Pons (tissue), 1 donor: ENCODE results near the gene ZCCHC7.
"Not testable (repeated sequence)": the region's sequence is repeated elsewhere in the genome, so short reads cannot be mapped to it uniquely, and the experiment has no call there.

Experiments used
- DNase-seq: peaks from one replicate; pipeline ENCODE4 v3.0.0-alpha.2; 2016; ENCODE audit warnings: low spot score

Gene ZCCHC7

DNA sequence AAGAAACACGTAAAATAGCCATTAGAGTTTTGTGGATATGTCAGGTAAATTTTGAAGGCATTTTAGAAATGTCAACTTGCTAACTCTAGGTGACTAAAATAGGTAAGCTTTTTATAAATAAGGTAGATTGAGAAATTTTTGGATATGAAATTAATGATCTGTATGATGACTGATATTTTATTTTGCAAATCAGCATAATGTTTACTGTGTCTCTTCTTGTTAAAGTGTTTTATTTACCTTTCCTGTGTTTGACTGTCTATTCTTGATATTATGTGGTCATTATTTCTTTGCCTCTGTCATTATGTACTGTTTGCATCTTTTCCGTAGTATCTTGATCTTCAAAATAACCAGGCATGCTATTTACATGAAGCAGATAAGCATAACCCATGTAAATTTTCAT lies 58.4 kb downstream of the ZCCHC7 start:
- no peak for DNase-seq

GRCh38 chr9:37179576-37179975 lies 59.2 kb downstream of the ZCCHC7 start:
- no peak for DNase-seq

DNA sequence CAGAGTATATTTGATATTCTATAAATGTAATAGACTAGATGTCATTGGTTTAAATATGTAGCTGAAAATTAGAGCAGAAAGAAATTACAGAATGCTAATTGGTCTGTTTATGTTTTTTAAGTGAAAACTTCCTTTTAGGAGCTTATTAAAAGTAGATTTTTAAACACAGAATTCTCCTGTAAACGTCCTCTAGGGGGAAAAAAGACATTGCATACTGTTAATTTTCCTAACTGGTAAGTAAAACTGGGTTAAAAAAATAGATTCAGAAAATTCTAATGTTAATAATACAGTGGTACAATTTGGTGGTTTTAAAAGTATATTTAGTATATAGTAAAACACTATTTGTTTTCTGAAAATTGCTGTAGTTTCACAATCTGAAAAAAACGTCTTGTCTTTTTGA lies 59.8 kb downstream of the ZCCHC7 start:
- no peak for DNase-seq

DNA sequence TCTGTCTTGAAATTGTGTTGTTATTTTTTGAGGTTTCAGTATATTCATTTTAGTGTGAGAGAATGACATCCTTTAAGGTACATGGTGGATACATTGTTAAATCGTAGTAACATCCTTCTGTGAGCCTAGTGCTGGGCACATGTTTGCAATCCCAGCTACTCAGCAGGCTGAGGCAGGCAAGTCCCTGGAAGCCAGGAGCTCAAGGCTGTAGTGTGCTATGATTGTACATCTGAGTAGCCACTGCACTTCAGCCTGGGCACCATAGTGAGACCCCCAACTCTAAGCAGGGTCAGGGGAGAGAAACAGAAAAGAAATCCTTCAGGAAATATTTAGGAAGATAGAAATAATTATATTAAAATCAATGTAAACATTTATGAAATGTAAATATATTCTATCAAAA lies 62.3 kb downstream of the ZCCHC7 start:
- no peak for DNase-seq

GRCh38 chr9:37184905-37185867 lies 64.8 kb downstream of the ZCCHC7 start:
- DNase-seq: no peak

DNA sequence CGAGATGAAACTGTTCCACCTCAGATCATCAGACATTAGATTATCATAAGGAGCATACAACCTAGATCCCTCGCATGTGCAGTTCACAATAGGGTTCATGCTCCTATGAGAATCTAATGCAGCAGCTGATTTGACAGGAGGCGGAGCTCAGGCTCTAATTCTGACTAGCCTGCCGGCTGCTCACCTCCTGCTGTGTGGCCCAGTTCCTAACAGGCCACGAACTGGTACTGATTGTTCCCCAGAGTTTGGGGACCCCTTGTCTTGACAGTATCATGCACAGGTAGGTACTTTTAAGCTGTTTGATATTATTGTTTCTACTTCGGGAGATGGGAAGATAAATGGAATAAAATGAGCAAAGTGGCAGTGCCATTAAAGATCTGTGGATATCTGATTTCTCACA lies 66.9 kb downstream of the ZCCHC7 start:
- no peak for DNase-seq

DNA sequence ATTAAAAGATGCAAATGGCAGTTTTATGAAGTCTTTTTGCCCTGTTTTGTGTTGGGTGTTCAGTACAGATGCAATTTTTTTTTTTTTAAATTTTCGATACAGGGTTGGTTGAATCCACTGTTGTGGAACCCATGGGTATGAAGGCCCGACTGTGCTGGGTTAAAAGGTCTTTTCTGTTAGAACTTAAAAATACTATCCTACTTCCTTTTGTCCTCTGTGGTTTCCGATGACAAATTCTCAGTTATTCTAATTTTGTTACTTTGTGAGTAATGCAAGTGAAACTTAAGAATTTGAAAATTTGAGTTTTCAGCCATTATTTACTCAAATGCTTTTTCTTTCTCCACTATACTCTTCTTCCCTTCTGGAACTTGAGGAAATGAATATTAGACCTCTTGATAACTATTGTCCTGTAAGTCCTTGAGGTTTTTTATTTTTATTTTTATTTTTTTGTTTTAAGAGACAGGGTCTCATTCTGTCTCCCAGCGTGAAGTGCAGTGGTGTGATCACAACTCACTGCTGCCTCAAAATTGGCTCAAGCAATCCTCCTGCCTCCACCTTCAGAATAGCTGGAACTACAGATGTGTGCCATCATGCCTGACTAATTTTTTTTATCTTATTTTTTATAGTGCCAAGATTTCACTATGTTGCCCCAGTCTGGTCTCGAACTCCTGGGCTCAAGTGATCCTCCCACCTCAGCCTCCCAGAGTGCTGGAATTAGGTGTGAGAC lies 67.5 kb downstream of the ZCCHC7 start:
- no peak for DNase-seq

GRCh38 chr9:37190739-37191138 lies 70.4 kb downstream of the ZCCHC7 start:
- not testable (repeated sequence) for DNase-seq

DNA sequence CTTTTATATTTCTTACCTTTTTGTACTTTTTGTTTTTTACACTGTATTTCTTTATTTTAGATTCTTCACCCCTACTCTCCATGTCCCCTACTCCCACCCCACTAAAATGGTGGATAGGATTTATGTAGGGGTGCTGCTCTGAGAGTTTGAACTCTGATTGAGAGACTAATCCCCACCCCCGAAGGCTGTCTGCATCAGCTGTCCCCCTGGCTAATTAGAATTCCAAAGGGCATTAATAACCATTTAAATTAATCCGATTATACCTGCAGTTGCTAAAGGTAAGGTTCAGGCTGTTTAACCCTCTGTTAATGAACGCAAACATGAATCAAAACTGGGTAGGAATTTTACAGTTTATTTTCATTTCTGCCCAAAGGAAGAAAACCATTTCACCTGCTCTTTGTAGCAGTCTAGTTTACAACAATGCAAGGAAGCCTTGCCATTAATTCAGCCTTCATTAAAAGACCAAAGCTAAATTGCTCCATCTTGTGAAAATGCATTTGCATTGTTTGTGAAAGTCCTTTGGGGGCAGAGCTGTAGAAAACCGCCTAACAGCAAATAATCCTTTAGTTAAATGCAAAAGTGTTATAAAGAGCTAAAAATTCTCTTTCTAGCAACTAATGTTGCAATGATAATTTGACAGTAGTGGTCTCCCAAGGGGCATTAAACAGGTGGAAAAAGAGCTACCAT lies 71.2 kb downstream of the ZCCHC7 start:
- DNase-seq: no peak

- DNase-seq: no peak
Measured at GRCh38 chr9:37192803-37193202, 72.4 kb downstream of the ZCCHC7 start.

DNA sequence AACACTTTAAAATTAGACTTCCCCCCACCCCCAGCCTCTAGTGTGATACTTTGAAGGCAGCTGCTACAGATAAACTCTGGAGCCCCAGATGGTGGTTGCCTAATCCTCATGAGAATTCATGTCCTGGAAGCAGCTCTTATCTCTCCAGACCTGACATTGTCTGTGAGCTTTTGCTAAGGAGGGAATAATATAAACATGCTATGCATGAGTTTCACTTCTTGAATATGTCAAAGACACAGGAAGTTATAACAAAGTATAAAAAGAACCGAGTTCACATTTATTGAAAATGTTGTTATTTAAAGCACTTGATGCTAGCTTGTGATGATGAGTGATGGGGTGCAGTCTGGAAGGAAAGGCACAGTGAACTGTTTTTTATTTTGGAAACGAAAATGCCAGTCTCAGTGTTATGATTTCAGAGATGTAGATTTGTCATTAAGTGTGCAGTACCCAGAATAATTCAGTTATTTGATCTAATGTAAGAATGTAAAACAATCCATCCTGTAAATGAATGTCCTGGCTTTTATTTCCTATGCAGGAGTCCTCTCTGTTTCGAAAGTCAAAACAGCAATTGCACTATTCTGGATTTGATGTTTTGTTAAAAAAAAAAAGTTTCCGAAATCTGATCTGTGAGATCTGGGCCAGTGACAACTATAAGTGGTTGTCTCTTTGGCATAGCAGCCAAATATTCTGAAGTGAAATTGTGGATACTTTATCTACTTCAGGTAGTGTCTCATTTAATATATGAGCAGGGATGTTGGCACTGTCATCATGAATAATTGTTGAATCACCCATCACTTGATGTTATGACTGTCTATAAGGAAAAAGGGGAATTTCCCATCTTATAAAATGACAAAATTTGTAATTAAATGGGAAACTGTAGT lies 77.0 kb downstream of the ZCCHC7 start:
- peak; percentile 10 for DNase-seq

- DNase-seq: no peak
Measured at GRCh38 chr9:37198039-37198729, 77.8 kb downstream of the ZCCHC7 start.

GRCh38 chr9:37198831-37199230 lies 78.5 kb downstream of the ZCCHC7 start:
- no peak for DNase-seq

DNA sequence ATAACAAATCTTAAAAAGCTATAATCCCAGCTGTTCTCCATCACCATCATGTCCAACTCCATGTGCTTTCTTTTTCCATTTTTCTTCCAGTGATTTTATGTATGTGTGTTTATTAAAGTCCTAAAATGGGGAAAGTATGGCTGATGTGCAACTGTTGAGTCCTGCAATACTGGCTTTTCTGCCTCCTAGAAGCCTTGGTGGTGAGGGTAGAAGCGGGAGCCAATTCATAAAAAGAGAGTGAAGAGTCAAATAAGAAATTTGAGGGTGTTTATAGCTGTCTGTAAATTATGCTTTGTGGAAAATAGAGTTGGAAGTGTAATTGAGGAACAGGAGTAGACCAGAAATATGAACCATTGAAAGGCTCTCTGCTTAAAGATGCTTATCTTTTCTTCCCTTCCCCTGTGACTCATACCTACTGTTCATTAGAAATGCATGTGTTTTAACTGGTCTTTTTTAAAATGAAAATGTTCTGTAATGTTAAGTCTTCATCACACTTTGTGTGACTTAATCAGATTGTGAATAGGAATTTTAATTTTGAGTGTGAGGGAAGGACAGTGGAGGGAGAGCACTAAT lies 80.1 kb downstream of the ZCCHC7 start:
- no peak for DNase-seq

- DNase-seq: no peak
Measured at GRCh38 chr9:37201581-37201980, 81.2 kb downstream of the ZCCHC7 start.

DNA sequence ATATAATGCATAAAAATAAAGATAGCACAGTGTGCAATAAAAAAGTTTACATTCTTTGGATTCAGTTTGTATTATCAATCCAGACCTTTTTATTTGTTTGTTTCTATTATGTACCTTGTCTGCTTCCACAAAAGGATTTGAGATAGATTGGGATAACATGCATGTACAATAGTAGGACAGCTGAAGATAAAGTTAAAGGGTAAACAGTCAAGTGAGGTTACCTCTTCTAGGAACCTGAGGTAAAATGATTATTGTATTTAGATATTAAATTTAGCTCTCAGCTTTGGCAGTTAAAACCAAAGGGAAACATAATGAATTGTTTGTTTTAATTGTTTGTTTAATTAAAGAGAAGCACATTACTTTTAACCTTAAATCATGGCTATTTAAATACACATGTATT lies 81.7 kb downstream of the ZCCHC7 start:
- no peak for DNase-seq

DNA sequence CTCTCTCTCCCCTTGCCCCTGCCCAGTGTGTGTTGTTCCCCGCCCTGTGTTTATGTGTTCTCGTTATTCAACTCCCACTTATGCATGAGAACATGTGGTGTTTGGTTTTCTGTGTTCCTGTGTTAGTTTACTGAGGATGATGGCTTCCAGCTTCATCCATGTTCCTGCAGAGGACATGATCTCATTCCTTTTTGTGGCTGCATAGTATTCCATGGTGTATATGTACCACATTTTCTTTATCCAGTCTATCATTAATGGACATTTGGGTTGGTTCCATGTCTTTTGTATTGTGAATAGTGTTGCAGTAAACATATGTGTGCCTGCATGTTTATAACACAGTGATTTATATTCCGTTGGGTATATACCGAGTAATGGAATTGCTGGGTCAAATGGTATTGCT lies 83.1 kb downstream of the ZCCHC7 start:
- not testable (repeated sequence) for DNase-seq

DNA sequence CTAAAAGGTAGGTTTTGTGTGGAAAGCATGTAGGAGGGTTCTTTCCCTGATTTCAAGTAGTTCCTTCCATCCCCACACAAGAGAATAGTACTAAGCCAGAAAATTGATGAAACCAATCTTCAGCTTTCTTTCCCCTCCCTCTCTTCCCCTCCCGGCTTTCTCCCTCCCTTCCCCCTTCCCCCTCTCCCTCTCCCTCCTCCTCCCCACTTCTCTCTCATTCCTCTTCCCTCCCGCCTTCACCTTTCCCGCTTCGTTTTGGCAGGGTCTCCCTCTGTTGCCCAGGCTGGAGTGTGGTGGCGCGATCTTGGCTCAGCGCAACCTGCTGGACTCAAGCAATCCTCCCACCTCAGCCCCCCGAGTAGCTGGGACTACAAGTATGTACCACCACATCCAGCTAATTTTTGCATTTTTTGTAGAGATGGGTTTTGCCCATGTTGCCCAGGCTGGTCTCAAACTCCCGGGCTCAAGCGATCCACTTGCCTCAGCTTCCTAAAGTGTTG lies 85.8 kb downstream of the ZCCHC7 start:
- DNase-seq: no peak

DNA sequence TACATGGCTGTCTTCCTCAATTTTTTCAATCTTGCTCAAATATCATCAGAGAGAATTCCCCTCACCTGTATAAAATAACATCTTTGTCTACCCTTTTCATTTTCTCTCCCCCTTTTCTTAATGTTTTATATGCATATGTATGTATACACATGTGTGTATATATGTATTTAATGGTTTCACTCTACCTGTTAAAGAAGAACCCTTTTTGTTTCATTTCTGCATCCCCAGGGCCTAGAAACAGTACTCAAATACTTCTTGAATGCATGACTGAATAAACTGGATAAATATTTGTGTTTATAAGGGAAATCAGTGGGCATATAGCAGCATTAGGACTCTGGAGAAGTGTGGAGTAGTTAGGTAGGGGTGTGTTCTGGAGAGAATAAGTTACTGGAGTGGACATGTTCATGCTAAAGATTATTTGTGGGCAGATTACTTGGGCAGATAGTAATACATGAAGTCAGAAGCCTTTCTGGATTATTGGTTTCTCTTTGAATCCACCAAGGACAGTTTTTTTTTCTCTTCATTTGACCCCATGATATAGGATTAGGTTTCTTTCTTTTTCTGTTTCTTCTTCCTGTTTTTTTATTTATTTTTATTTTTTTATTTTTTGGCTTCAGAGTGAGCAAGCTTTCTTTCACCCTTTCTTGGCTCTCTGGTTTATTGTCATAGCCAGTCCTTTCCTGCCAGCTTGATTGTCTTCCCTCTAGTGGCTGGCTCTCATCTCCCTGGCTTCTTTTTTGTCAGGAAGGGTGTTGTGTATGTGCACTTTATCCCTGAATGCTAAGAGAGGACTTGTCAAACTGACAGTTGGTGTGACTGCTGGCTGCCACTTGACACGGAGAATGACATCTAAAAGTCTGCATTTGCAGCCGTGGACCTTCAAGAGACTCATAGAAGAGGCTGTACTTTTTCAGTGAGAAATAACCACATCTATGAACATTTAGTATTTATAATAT lies 89.3 kb downstream of the ZCCHC7 start:
- DNase-seq: peak; percentile 31
